OCI-LY7 (cell line): ENCODE measurements around the gene OR13J1. TPM values are rescaled to one million over a fixed set of nuclear protein-coding genes. Genes with fewer than 3 reads are reported as not detected.
A peak's percentile ranks its signal among the peaks of the same experiment; 100 is the strongest.

Experiments
- BruUV-seq: library from RNA; stranded (reverse); fragments of 400-500 nt; replicated peaks from 2 replicates; lab custom pipeline; 2021; lab: Mats Ljungman, UMichigan
- CTCF ChIA-PET: fragments of 300-600 bp; sonication (Branson Sonifier 250); formaldehyde crosslinking; loops from one replicate; lab custom pipeline; 2022; ENCODE audit warnings: antibody characterized with exemption; ENCODE audit not compliant: unreplicated experiment; lab: Charles Lee
- POLR2A ChIA-PET: fragments of 300-600 bp; sonication (Branson Sonifier 250); formaldehyde crosslinking; loops from one replicate; lab custom pipeline; 2022; ENCODE audit warnings: antibody characterized with exemption; lab: Charles Lee
- DNase-seq: peaks from one replicate; pipeline ENCODE4 v3.0.0-alpha.2; 2015; ENCODE audit warnings: low spot score
- H2AFZ ChIP-seq: fragments of 200-600 bp; sonication (generic), shearing (Covaris generic); 2 replicates; pipeline ENCODE4 v1.6.1; 2014; ENCODE audit warnings: mild to moderate bottlenecking, antibody characterized with exemption, low read length, moderate library complexity
- H3K27ac ChIP-seq: fragments of 200-600 bp; sonication (generic); 2 replicates; pipeline ENCODE4 v1.5.1; 2014; ENCODE audit warnings: mixed run types, low read depth, mild to moderate bottlenecking, moderate library complexity, low read length, inconsistent platforms; ENCODE audit not compliant: poor library complexity, severe bottlenecking
- H3K36me3 ChIP-seq: fragments of 200-600 bp; sonication (generic); 2 replicates; pipeline ENCODE4 v1.6.1; 2014; ENCODE audit warnings: mild to moderate bottlenecking, antibody characterized with exemption, low read length, moderate library complexity, mixed read lengths; ENCODE audit not compliant: insufficient read depth
- H3K4me1 ChIP-seq: fragments of 200-600 bp; sonication (generic); 2 replicates; pipeline ENCODE4 v1.5.1; 2014; ENCODE audit warnings: mild to moderate bottlenecking, low read length; ENCODE audit not compliant: insufficient read depth, poor library complexity, severe bottlenecking
- H3K4me2 ChIP-seq: fragments of 200-600 bp; sonication (generic); 2 replicates; pipeline ENCODE4 v1.6.1; 2014; ENCODE audit warnings: mild to moderate bottlenecking, low read length
- H3K4me3 ChIP-seq: fragments of 200-600 bp; sonication (generic); 2 replicates; pipeline ENCODE4 v1.5.1; 2014; ENCODE audit warnings: mild to moderate bottlenecking, low read depth, low read length; ENCODE audit not compliant: poor library complexity, severe bottlenecking
- H3K79me2 ChIP-seq: fragments of 200-600 bp; sonication (generic); 2 replicates; pipeline ENCODE4 v1.6.1; 2016; ENCODE audit warnings: low read depth, mild to moderate bottlenecking, low read length, moderate library complexity, mixed read lengths; ENCODE audit not compliant: insufficient read depth
- H3K9me2 ChIP-seq: fragments of 200-600 bp; sonication (generic); 2 replicates; pipeline ENCODE4 v1.6.1; 2016; ENCODE audit warnings: mild to moderate bottlenecking, low read length, mixed read lengths; ENCODE audit not compliant: insufficient read depth
- H3K9me3 ChIP-seq: fragments of 200-600 bp; sonication (generic); 2 replicates; pipeline ENCODE4 v1.6.1; 2014; ENCODE audit warnings: mild to moderate bottlenecking, mixed run types, low read length, mixed read lengths
- H4K20me1 ChIP-seq: fragments of 200-600 bp; sonication (generic); 2 replicates; pipeline ENCODE4 v1.6.1; 2014; ENCODE audit warnings: mild to moderate bottlenecking, antibody characterized with exemption, low read length, moderate library complexity, mixed read lengths; ENCODE audit not compliant: insufficient read depth
- EZH2phosphoT487 ChIP-seq: fragments of 200-600 bp; sonication (generic); IDR thresholded peaks from 2 replicates; pipeline ENCODE4 v1.6.1; 2018; ENCODE audit warnings: low read depth, borderline replicate concordance, mild to moderate bottlenecking, mixed run types, antibody characterized with exemption, low read length, moderate library complexity, mixed read lengths
- intact Hi-C: fragments of 100-400 bp; cut with micrococcal nuclease; formaldehyde crosslinking; loops from one replicate; pipeline ENCODE4 v1.10.0; 2022; ENCODE audit not compliant: unreplicated experiment
- total RNA-seq, 2 experiments: library from RNA; depleted of rRNA in 1 of 2; stranded (reverse); fragments of >200 nt in 1 of 2; shearing (Covaris generic) in 1 of 2; gene quantifications; 2 replicates each; pipeline ENCODE4 v1.2.3, GENCODE V29; 2014 to 2022
- TF ChIP-seq, protein P1 (sequence below): fragments of 200-600 bp; sonication (generic); conservative IDR thresholded peaks from 2 replicates; pipeline ENCODE4 v1.5.1; 2014; ENCODE audit warnings: mild to moderate bottlenecking, antibody characterized with exemption, low read length, moderate library complexity, mixed read lengths

Gene OR13J1
- total RNA-seq, 2 experiments from 2014 or later = not detected

DNA sequence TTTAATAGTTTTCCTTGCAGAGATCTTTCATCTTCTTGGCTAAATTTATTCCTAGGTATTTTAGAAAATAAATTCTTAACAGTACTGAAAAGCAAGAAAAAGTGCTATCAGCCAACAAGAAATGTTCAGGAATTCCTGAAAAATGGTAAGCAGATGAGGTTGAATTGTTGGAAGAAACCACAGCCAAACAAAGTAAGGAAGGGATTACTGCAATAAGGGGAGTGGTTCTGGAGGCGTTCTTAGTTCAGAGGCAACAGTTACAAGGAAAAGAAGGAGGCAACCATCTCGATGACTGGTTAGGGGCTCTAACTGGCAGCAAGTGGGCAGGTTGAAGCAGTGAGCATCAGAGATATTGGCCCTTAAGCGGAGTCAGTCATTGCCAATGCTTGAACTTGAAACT is 12.8 kb upstream of the OR13J1 start:
- intact Hi-C loops = loop anchor here (1.0 to 5.0 kb wide), 3 partner anchors 57 to 146 kb away; no protein-coding TSS in a partner anchor
- Histone ChIP-seq H3K9me2 (no peaks in the 10 kb centered on the region), H3K79me2 (no peaks in the 10 kb centered on the region), H3K4me3 (no peak overlapping the region), H3K36me3 (no peaks in the 10 kb centered on the region), H3K4me1 (no peaks in the 10 kb centered on the region), H3K9me3 (no peaks in the 10 kb centered on the region), H2AFZ (no peak overlapping the region), H4K20me1 (no peaks in the 10 kb centered on the region), H3K27ac (no peak overlapping the region), H3K4me2 (no peak overlapping the region)
- no peak for DNase-seq
- POLR2A ChIA-PET = no interaction called here
- CTCF ChIA-PET = interaction anchor here (0.7 to 0.8 kb wide), 2 partner anchors 35 to 48 kb away, joined by 4 read pairs; no protein-coding TSS in a partner anchor
- BruUV-seq = no TSS peak
- TF ChIP-seq, protein P1, sequence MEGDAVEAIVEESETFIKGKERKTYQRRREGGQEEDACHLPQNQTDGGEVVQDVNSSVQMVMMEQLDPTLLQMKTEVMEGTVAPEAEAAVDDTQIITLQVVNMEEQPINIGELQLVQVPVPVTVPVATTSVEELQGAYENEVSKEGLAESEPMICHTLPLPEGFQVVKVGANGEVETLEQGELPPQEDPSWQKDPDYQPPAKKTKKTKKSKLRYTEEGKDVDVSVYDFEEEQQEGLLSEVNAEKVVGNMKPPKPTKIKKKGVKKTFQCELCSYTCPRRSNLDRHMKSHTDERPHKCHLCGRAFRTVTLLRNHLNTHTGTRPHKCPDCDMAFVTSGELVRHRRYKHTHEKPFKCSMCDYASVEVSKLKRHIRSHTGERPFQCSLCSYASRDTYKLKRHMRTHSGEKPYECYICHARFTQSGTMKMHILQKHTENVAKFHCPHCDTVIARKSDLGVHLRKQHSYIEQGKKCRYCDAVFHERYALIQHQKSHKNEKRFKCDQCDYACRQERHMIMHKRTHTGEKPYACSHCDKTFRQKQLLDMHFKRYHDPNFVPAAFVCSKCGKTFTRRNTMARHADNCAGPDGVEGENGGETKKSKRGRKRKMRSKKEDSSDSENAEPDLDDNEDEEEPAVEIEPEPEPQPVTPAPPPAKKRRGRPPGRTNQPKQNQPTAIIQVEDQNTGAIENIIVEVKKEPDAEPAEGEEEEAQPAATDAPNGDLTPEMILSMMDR = no peak

DNA sequence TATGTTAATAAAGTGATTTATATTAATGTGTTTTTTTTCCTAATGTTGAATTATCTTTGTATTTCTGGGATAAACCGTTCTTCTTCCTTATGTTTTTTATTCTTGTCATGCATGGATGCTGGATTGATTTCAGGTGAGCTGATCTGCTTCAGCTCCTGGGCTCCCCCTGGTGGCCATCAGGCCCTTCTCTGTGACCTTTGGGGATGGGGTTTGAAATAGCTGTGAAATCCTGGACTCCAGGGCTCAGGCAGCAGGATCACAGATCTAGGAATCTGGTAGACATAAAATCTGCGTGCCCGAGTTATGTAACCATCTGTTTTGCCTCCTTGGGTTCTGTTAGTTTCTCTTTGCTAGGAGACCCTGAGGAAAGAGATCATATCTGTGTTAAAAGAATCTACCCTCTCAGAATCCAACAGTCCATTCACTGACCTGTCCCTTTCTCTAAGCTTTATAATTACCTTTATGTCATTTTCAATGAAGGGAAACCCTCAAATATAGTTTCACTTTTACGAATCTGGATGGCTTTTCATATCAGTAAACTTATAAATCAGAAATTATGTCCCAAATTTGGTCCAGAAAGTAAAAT is 12.2 kb upstream of the OR13J1 start:
- Histone ChIP-seq H3K27ac (no peak overlapping the region), H3K4me3 (no peak overlapping the region), H3K79me2 (no peaks in the 10 kb centered on the region), H3K9me3 (peaks cover 6% of the 10 kb centered on the region; the same call in 1 of the 2 replicates), H3K36me3 (no peaks in the 10 kb centered on the region), H4K20me1 (no peaks in the 10 kb centered on the region), H3K4me2 (no peak overlapping the region), H3K9me2 (no peaks in the 10 kb centered on the region), H2AFZ (no peak overlapping the region), H3K4me1 (no peaks in the 10 kb centered on the region)
- CTCF ChIA-PET = interaction anchor here (0.7 to 1.1 kb wide), 4 partner anchors 34 to 92 kb away, joined by 3 to 5 read pairs (median 4); no protein-coding TSS in a partner anchor
- TF ChIP-seq EZH2phosphoT487 = no peak
- TF ChIP-seq, protein P1 = peak; percentile 100
- peak; percentile 76 for DNase-seq
- POLR2A ChIA-PET = interaction anchor here (0.8 kb wide), 1 partner anchor 9 kb away, joined by 3 read pairs; no protein-coding TSS in a partner anchor
- no TSS peak for BruUV-seq
- intact Hi-C loops = loop anchor here (1.0 to 5.0 kb wide), 3 partner anchors 56 to 145 kb away; no protein-coding TSS in a partner anchor

DNA sequence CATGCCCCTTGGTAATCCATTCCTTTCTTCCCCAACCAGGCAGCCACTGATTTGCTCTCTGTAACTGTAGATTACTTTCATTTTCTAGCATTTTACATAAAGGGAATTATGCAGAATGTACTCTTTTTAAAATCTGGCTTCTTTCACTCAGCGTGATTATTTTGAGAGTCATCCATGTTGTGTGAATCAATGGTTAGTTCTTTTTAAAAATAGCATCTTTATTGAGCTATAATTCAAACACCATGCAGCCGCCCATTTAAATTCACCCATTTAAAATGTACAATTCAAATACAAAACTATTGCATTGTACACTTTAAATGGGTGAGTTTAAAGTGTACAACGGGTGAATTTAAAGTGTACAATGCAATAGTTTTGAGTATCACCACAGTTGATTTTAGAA is 2.3 kb upstream of the OR13J1 start:
- Histone ChIP-seq H3K4me2 (no peak overlapping the region), H4K20me1 (no peaks in the 10 kb centered on the region), H3K36me3 (no peaks in the 10 kb centered on the region), H3K9me3 (peaks cover 19% of the 10 kb centered on the region), H3K79me2 (no peaks in the 10 kb centered on the region), H3K9me2 (no peaks in the 10 kb centered on the region), H3K27ac (no peak overlapping the region), H3K4me3 (no peak overlapping the region), H2AFZ (no peak overlapping the region), H3K4me1 (no peaks in the 10 kb centered on the region)
- no peak for TF ChIP-seq EZH2phosphoT487
- TF ChIP-seq, protein P1 = no peak
- intact Hi-C loops = no loop called here
- BruUV-seq = no TSS peak
- DNase-seq = no peak
- ChIA-PET CTCF (no interaction called here), POLR2A (no interaction called here)
